Brain pericyte (primary cell): Measurements from ENCODE around the gene VCL.

Source experiments
- DNase-seq: peaks from one replicate; pipeline ENCODE4 v3.0.0-alpha.2; 2012; ENCODE audit warnings: low read depth, low spot score

The VCL gene

DNA sequence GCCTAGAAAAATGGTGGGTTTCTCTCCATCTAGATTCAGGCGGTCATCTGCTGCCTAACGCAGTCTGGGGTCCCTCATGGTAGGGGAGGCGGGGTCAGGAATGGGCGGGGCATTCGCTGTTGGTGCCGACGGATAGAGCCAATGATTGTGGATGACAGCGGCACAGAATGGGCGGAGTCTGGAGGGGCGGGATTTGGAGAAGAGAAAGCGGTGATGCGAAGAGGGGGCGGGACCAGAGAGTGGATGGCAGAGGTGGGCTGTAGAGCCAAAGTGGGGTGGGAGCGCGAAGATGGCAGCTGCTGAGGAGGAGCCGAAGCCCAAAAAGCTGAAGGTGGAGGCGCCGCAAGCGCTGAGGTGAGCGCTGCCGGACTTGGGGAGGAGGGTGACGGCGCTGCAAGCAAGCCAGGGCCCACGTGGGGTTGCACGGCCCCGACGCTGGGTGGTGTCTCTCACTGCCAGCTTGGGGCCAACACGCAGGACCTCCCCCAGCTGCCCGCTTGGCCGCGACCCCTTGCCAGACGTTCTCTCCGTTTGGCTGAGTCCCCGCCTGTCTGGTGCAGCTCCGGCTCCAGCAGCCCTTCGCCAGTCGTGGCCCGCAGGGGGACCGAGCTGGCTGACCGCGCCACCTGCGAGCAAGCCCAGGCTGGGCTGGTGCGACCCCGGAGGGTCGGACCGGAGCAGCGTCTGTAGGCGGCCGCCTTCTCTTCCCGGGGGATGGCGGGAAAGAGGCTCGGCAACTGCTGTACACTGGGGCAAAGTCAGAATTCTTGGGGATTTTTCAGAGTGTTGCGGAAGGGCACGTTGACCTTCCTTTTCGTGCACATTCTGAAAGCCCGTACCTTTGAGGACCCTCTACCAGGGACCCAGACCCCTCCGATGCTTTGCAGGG is 153.3 kb downstream of the VCL start, which contains the start of gene ADK:
ADK (plus strand) TSS at position 232 of the 889 bp plus-strand sequence; CDS start at position 290, 58 bp downstream.
- DNase-seq, result peak; percentile 95

DNA sequence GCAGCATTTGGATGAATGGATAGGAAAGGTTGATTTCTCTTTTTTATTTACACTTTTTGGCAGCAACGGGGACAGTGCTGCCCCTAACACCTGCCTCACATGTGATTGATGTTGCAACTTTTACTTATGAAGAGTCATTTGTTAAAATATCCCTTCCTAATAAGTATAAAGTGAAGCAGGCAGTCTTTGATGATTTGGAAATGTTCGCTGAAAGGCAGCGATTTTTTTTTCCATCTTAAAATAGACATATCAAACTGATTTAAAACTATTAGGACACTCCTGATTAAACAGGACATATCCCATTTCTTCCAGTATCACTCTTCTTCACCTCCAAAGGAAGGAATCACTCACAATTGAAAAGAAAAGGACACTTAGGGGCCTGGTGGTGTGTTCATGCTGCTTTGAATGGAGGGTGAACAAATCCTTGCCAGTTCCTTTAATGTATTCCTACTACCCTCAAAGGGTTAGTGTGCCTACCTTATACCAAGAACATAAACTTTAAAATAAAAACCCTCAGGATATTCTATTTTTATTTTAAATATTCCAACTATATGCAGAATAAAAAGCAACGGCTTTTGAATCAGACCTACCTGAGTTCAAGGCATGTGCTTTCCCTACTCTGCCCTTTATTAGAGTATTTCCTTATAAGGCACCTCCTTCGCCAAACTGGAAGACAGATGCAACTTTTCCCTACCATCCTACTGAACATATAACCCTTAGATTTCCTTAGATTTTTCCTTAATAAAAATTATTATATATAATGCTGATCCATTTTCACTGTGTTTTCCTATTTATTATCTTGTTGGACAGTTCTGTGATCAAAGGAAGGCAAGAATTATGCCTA is 154.2 kb downstream of the VCL start:
- no peak for DNase-seq

DNA sequence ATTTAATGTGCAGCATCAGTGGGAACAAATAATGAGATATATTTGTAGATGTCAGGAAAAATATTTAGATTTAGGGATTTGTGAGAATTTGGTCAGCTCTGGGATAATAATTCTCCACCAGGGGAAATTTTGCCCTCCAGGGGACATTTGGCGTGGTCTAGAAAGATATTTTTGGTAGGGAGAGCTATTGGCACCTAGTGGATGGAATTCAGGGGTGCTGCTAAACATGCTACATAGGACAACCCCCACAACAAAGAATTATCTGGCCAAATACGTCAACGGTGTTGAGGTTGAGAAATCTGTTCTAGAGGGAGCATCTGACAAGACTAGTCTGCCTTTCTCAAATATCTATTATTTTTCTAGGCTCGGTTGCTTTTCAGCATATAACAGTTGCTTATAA is 155.2 kb downstream of the VCL start:
- DNase-seq, result no peak

DNA sequence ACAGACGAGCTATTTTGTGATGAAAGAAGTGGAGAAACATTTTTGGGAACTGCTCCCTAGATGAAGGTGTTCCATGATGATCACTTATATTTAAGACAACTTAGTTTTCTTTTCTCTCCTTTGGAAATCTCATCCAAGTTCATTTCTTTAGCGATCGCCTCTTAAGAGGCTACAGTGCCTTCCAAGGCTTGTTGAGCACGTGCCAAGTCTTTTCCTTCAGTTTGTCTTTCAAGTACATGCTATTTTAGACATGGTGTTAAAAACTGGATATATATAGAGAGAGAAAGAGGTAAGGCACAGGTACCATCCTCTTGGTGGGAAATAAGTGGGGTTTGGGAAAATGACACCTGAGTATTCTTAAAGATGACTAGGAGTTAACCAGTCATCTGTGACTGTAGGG is 155.8 kb downstream of the VCL start:
- DNase-seq, result no peak

DNA sequence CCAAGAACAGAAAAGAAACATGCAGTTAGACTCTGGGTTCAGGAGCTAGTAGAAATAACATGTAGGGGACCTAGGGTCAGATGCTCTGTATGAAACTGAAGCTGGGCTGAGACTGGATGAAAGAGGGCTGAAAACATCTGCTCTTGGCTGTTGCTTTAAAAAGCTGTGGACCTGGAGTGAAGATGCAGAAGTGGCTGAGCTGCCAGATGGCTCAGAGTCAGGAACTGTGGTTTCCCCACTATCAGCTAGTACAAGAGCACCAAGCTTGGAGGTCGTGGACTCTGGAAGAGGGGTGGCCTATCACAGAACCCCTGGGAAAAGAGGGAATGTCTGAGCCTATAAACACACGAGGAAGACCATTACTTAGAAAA is 159.0 kb downstream of the VCL start:
- peak; percentile 43 for DNase-seq

DNA sequence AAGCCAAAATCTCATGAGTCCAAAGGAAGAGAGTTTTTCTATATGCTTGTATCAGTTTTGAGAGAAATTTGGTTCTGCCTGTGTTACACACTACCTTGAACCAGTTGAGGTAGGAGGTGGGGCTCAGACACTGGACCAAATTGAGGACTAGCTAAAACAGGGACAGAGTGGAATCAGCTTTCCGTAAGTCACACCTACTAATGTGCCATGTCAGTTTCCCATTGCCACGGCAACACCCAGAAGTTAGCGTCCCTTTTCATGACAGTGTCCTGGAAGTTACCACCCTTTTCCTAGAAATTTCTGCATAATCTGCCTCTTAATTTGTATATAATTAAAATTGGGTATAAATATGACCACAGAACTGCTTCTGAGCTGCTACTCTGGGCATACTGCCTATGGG is 162.1 kb downstream of the VCL start:
- DNase-seq, result no peak

DNA sequence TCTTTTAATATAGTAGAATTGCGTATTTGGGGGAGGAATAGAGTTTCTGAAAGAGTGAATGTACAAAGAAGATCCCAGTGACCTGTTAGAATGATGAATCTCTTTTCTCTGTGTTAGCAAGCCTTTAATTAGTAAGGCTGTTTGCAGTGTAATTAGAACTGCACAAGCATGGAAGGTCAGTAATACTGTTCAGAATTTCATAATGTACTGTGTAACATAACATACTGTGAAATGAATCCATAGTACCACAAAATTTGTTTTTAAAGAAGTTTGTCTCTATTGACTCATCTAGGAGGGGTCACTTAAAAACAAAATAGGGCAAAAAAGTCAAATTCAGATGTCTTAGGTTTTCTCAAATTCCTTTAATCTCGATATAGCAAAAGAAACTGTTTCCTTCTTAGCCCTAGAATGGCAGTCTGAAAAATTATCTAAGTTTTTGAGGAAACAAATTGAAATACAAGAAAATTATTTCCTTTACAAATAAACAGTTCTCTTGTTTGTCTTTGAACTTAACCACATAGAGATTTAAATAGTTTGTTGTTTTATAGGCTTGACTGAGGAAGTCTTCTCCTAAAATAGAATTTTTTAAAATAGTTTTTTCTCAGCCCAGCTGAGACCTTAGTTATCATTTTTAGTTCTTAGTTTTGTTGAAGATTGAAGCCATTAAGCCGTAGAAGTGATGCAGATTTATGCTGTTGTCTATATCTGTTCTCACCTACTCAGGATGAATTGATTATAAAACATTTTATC is 165.6 kb downstream of the VCL start:
- no peak for DNase-seq

DNA sequence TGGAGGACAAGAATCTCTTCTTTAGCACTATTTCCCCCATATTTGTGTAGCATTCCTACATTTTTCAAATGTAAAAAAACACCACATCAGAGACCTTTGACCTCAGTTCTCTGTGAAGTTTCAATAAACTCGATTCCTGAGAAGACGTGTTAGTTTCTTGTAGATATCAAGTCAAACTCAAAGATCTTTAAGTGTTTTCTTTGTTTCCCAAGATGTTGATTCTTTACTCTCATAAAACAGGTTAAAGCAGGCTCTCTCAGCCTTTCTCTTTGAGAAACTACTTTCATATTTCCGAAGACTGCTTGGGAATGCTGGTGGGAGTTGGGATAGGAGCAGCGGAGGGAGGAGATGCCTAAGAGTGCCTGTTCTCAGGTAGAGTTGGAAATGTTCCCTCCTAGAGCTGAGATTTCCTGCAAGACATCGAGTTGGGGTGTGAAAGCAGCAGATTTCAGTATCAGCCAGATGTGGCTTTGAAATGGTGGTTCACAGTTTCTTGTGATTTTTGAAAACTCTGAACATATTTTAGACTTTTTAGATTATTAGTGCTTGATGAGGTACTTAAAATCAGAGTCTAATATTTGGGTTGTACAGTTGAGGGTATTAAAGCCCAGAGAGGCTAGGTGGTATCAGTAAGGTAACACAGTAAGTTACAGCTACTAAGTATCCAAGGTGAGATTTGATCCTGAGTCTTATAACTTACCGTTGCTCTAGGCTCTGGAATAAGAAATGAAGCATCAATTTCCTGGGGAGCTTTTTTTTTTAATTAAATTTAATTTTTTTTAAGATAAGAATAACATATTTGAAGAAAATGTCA is 167.0 kb downstream of the VCL start:
- DNase-seq, result no peak

DNA sequence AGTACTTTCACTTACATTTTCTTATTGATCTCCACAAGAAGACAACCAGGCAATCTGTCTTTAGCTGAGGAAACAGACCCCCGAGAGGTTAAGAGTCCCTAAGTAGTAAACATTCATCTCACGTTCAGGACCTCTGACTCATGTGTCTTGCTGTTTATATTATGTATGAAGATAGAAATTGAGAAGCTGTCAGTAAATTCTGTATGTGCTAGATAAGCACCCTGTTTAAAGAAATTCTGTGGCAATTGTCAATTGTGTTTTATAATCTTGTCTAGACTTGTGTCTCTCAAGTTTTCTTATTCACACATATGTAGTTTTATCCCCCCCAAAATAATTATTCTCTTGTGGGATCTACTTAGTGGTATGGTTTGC is 167.6 kb downstream of the VCL start:
- DNase-seq, result no peak

DNA sequence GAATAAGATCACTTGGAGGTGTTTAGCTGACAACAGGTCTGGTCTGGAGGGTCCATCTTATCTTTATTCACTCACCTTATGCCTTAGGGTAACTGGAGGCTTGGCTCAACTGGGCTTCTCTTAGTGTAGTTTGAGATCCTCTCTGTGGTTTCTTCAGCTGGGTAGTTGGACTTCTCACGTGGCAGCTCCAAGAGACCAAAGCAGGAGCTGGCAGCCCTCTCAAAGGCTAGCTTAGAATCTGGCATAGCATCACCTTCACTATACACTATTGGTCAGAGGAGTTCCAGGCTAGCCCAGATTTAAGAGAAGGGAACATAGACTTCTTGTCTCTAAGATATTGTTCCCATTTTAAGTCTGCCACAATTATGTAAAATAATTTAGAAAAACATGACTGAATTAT is 169.5 kb downstream of the VCL start:
- DNase-seq, result no peak
